ENCODE results near the gene PRKCQ. TPM values are rescaled to one million over a fixed set of nuclear protein-coding genes. Genes with fewer than 3 reads are reported as not detected.

PRKCQ gene
- polyA plus RNA-seq, 1 donor (not counting 4 experiments of a cell fraction or from before 2014, with no cell fraction given): 7.5 TPM

DNA sequence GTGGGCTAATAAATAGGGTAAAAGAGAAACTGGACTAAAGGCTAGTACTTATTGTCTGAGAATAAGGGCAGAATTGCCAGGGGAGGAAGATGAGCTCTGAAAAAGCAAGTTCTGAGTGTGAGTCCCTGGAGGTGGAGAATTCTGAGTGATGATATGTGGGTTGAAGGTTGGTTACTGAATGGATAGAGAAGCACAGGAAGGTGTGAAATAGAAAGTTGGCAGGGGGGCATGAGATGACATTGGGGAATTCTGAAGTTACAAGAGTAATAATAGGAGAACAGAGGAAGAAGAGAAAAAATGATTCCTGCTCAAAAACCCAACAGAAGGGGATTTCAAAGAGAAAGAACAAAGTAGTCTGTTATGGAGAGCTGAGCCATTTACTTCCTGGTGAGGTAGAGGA, 76.9 kb downstream of the PRKCQ start:
- H3K79me2 ChIP-seq (ENCODE audit: control insufficient read depth, insufficient read depth, low read length): no peaks in the 10 kb centered on the region
- no peak for FAIRE-seq
- H2AFZ ChIP-seq (ENCODE audit: control insufficient read depth, low read length): no peak overlapping the region
- H3K9ac ChIP-seq (ENCODE audit: control insufficient read depth, extremely low read depth, insufficient read depth, low read length): no peak overlapping the region
- H3K27me3 ChIP-seq (ENCODE audit: control insufficient read depth, extremely low read depth, insufficient read depth, low read length): no peaks in the 10 kb centered on the region
- H4K20me1 ChIP-seq (ENCODE audit: control insufficient read depth, extremely low read depth, insufficient read depth, low read length): no peaks in the 10 kb centered on the region
- H3K27ac ChIP-seq (ENCODE audit: control insufficient read depth, insufficient read depth, low read length): no peak overlapping the region
- no peaks in the 10 kb centered on the region for H3K36me3 ChIP-seq (ENCODE audit: control insufficient read depth in 2 of 2, extremely low read depth in 1 of 2, insufficient read depth in 2 of 2, low read length in 2 of 2)
- peaks cover 42% of the 10 kb centered on the region for H3K4me1 ChIP-seq (ENCODE audit: control insufficient read depth, extremely low read depth, insufficient read depth, low read length)
- no peak for TF ChIP-seq EZH2 (IDR thresholded peaks at IDR 0.05; ENCODE audit: low read length)
- no peak overlapping the region for H3K4me3 ChIP-seq (ENCODE audit: control insufficient read depth in 2 of 3, extremely low read depth in 1 of 3, insufficient read depth in 2 of 3, low read depth in 1 of 3, low read length in 3 of 3)
- dilution Hi-C loops (cut with MboI; ENCODE audit: extremely low pct_ligation_motif_present, low sequenced_read_pairs): no loop called here
- DNase-seq (ENCODE audit: low read depth, low spot score): no peak
- peak overlapping the region; percentile 91 for H3K4me2 ChIP-seq (ENCODE audit: control insufficient read depth, extremely low read depth, insufficient read depth, low read depth, low read length)
- no peaks in the 10 kb centered on the region for H3K9me1 ChIP-seq (ENCODE audit: control insufficient read depth, extremely low read depth, insufficient read depth, low read length)
- H3K9me3 ChIP-seq (ENCODE audit: control insufficient read depth, low read depth, low read length): no peaks in the 10 kb centered on the region

DNA sequence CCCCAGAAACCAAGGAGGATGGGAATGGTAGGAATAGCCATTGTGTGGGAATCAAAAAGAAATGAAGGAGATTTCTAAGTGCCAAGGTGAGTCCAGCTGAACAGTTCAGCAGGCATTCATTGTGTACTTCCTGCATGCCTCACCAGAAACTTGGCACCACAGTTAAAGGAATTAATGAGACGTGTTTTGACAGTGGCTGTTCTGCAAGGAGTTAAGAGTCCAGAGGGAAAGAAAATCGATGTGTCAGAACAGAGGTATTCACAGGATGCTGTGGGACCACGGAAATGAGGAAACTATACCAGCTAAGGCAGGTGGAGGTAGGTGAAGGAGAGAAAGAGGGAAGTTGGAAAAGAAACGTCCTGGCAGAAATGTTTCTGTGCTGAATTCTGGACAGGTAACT, 78.1 kb downstream of the PRKCQ start:
- peak overlapping the region; percentile 76 for H3K27ac ChIP-seq (ENCODE audit: control insufficient read depth, insufficient read depth, low read length)
- H3K9me3 ChIP-seq (ENCODE audit: control insufficient read depth, low read depth, low read length): no peaks in the 10 kb centered on the region
- DNase-seq (ENCODE audit: low read depth, low spot score): peak; percentile 59
- peak; percentile 100 for FAIRE-seq
- no peaks in the 10 kb centered on the region for H3K27me3 ChIP-seq (ENCODE audit: control insufficient read depth, extremely low read depth, insufficient read depth, low read length)
- peak overlapping the region; percentile 62 for H2AFZ ChIP-seq (ENCODE audit: control insufficient read depth, low read length)
- H3K4me3 ChIP-seq (ENCODE audit: control insufficient read depth in 2 of 3, extremely low read depth in 1 of 3, insufficient read depth in 2 of 3, low read depth in 1 of 3, low read length in 3 of 3): peak overlapping the region; percentile 31 to 69 (median 63)
- H3K4me2 ChIP-seq (ENCODE audit: control insufficient read depth, extremely low read depth, insufficient read depth, low read depth, low read length): peak overlapping the region; percentile 91
- dilution Hi-C loops (cut with MboI; ENCODE audit: extremely low pct_ligation_motif_present, low sequenced_read_pairs): no loop called here
- H3K9ac ChIP-seq (ENCODE audit: control insufficient read depth, extremely low read depth, insufficient read depth, low read length): peak overlapping the region; percentile 55
- TF ChIP-seq, protein P1, sequence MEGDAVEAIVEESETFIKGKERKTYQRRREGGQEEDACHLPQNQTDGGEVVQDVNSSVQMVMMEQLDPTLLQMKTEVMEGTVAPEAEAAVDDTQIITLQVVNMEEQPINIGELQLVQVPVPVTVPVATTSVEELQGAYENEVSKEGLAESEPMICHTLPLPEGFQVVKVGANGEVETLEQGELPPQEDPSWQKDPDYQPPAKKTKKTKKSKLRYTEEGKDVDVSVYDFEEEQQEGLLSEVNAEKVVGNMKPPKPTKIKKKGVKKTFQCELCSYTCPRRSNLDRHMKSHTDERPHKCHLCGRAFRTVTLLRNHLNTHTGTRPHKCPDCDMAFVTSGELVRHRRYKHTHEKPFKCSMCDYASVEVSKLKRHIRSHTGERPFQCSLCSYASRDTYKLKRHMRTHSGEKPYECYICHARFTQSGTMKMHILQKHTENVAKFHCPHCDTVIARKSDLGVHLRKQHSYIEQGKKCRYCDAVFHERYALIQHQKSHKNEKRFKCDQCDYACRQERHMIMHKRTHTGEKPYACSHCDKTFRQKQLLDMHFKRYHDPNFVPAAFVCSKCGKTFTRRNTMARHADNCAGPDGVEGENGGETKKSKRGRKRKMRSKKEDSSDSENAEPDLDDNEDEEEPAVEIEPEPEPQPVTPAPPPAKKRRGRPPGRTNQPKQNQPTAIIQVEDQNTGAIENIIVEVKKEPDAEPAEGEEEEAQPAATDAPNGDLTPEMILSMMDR (optimal IDR thresholded peaks at IDR 0.05 in 1 of 3, IDR thresholded peaks at IDR 0.05 in 1 of 3, conservative IDR thresholded peaks at IDR 0.05 in 1 of 3; ENCODE audit: extremely low read depth in 1 of 3, insufficient read depth in 2 of 3, low read length in 3 of 3): no peak
- TF ChIP-seq EZH2 (IDR thresholded peaks at IDR 0.05; ENCODE audit: low read length): no peak
- H3K36me3 ChIP-seq (ENCODE audit: control insufficient read depth in 2 of 2, extremely low read depth in 1 of 2, insufficient read depth in 2 of 2, low read length in 2 of 2): no peaks in the 10 kb centered on the region
- H3K4me1 ChIP-seq (ENCODE audit: control insufficient read depth, extremely low read depth, insufficient read depth, low read length): peaks cover 42% of the 10 kb centered on the region
- H4K20me1 ChIP-seq (ENCODE audit: control insufficient read depth, extremely low read depth, insufficient read depth, low read length): no peaks in the 10 kb centered on the region
- H3K79me2 ChIP-seq (ENCODE audit: control insufficient read depth, insufficient read depth, low read length): no peaks in the 10 kb centered on the region
- no peaks in the 10 kb centered on the region for H3K9me1 ChIP-seq (ENCODE audit: control insufficient read depth, extremely low read depth, insufficient read depth, low read length)

DNA sequence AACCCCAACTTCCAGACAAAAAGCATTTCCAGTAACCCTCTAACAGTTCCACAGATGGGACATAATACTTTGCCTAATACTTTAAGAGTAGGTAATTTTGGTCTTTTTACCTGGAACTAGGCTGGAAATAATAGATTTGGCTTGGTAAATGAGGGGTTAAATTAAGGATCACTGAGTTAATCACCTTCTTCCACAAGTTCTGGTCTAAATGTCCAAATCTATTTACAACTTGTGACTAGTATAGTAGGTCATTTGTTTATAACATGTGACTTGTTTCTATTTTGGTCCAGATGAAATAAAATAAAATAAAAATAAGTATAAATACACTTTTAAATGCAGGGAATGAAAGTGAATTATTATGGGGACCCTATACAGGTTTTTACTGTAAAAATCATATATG, 80.1 kb downstream of the PRKCQ start:
- H3K36me3 ChIP-seq (ENCODE audit: control insufficient read depth in 2 of 2, extremely low read depth in 1 of 2, insufficient read depth in 2 of 2, low read length in 2 of 2): no peaks in the 10 kb centered on the region

More for the DNA sequence above, 80.1 kb downstream of the PRKCQ start:
- Histone ChIP-seq H3K27me3 (ENCODE audit: control insufficient read depth, extremely low read depth, insufficient read depth, low read length) (no peaks in the 10 kb centered on the region), H3K4me1 (ENCODE audit: control insufficient read depth, extremely low read depth, insufficient read depth, low read length) (peaks cover 42% of the 10 kb centered on the region), H4K20me1 (ENCODE audit: control insufficient read depth, extremely low read depth, insufficient read depth, low read length) (no peaks in the 10 kb centered on the region), H3K4me3 (ENCODE audit: control insufficient read depth in 2 of 3, extremely low read depth in 1 of 3, insufficient read depth in 2 of 3, low read depth in 1 of 3, low read length in 3 of 3) (no peak overlapping the region), H3K9ac (ENCODE audit: control insufficient read depth, extremely low read depth, insufficient read depth, low read length) (no peak overlapping the region), H3K4me2 (ENCODE audit: control insufficient read depth, extremely low read depth, insufficient read depth, low read depth, low read length) (no peak overlapping the region), H3K79me2 (ENCODE audit: control insufficient read depth, insufficient read depth, low read length) (no peaks in the 10 kb centered on the region), H3K9me3 (ENCODE audit: control insufficient read depth, low read depth, low read length) (no peaks in the 10 kb centered on the region), H3K27ac (ENCODE audit: control insufficient read depth, insufficient read depth, low read length) (no peak overlapping the region), H3K9me1 (ENCODE audit: control insufficient read depth, extremely low read depth, insufficient read depth, low read length) (no peaks in the 10 kb centered on the region), H2AFZ (ENCODE audit: control insufficient read depth, low read length) (no peak overlapping the region)
- dilution Hi-C loops (cut with MboI; ENCODE audit: extremely low pct_ligation_motif_present, low sequenced_read_pairs): no loop called here
- FAIRE-seq (no peak), DNase-seq (ENCODE audit: low read depth, low spot score) (no peak)
- TF ChIP-seq EZH2 (IDR thresholded peaks at IDR 0.05; ENCODE audit: low read length): no peak
- TF ChIP-seq, protein P1 (optimal IDR thresholded peaks at IDR 0.05 in 1 of 3, IDR thresholded peaks at IDR 0.05 in 1 of 3, conservative IDR thresholded peaks at IDR 0.05 in 1 of 3; ENCODE audit: extremely low read depth in 1 of 3, insufficient read depth in 2 of 3, low read length in 3 of 3): no peak

Measured in keratinocyte (primary cell).